ENCODE data around the gene SREBF2.
"Not testable (repeated sequence)": the region's sequence is repeated elsewhere in the genome, so short reads cannot be mapped to it uniquely, and the experiment has no call there.

Gene SREBF2

DNA sequence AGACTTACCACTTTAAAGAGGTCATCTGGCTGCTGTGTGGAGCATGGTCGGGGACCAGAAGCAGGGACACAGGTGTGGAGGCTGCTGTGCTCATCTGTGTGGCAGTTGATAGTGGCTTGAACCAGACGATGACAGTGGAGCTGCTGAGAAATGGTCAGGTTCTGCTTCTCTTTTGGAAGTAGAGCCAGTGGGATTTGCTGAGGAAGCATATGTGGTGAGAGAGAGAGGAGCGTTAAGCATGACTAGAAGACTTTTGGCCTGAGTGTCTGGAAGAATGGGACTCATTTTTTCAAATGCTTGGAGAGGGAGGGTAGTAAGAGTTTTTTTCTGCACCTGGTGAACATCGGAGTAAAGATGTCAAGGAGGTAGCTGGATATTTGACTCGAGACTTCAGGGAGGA lies 12.5 kb upstream of the SREBF2 start:
- in situ Hi-C loops (cut with MboI; ENCODE audit: low sequenced_read_pairs) = no loop called here

DNA sequence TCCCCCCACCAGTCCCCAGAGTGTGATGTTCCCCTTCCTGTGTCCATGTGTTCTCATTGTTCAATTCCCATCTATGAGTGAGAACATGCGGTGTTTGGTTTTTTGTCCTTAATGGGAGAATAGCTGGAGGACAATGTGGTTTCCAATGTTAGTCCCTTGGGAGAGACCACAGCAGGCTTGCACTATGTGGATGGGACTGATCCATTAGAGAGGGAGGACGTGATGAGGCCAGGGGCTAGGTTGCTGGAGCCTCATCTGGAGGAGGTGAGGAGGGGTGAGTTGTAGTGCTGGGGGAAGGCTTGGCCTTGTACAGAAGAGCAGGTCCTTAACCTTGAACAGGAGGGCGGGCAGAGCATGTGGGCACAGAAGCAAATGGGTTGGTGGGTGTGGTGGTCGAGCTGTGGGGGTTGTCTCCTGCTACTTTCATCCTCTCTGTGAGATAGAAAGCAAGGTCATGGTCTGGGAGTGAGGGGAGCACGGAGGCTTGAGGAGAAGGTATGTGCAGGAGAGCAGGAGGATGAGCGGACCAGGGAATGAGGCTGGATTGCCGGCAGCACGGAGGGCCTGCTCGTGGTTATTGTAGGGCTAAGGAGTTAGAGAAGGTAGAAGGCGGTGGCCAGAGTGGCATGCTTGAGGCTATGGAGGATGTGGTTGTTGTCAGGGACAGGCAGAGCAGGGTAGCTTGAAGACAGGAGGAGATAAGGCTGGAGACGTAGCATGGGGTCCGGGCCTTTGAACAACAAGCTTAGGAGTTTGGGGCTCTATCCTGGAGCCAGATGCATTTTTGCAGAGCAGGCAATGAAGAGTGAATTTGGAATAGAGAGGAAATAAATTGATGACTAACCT lies 11.2 kb upstream of the SREBF2 start:
- in situ Hi-C loops (cut with MboI; ENCODE audit: low sequenced_read_pairs) = no loop called here

DNA sequence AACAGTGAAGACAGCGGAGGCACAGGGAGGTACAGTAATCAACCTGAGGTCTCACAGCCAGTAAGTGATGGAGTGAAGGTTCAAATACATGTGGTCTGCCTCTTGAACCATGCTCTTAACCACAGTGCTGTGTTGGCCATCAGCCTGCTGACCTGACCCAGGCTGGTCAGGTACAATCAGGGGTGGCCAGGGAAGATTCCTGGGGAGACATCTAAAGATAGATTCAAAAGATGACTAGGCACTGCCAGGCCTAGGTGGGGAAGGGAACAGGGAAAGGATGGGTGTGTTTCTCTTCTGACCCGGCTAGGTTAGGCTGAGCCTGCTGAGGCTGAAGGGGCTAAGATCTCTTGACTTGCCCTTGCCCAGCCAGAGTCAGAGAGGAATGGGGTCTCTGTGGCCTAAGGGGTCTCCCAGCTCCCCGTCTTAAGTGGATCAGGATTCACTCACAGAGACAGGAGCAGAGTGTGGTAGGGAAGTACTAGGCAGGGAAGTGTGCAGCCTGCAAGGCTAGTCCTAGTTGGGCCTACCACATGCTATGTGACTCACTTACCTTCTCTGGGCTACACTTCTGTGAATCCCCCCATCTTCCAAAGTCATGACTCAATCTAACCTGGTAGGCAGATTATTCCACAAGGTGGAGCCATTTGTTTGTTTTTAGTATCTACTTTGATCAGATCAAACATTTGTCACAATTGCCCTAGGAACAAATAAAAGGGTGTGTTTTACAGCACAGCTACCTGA lies 10.4 kb upstream of the SREBF2 start:
- in situ Hi-C loops (cut with MboI; ENCODE audit: low sequenced_read_pairs) = no loop called here

DNA sequence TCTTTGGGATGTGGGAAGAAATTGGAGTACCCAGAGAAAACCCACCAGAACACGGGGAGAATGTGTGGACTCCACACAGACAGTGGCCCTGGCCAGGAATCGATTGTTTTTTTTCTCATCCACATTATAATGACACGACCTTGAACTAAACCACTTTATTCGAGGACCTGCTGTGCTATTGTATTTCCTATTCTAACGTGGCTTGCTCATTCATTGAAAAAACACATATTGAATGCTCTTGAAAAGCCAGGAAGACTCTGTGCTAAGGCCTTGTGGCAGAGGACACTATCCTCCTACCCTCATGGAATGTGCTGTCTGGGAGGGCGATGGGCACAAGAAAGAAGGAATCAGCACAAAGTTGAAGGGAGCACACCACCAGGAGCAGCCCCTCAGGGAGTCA lies 9.1 kb upstream of the SREBF2 start:
- in situ Hi-C loops (cut with MboI; ENCODE audit: low sequenced_read_pairs) = no loop called here

DNA sequence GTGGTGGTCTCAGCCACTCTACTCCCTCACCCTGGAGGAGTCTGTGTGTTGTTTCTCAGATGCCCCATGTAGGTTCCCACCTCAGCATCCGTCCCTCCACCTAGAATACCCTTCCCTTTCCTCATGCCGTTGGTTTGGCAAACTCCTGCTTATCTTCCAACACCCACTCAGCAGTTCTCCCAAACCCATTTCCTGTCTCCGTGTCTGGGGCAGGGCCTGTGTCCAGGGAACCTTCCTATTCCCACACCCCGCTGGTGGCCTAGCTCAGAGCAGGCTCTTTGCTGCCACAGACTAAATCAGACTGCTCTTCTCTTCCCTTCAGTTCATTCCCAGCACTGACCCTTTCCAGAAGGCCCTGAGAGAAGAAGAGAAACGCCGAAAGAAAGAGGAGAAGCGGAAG lies 7.5 kb upstream of the SREBF2 start:
- in situ Hi-C loops (cut with MboI; ENCODE audit: low sequenced_read_pairs) = no loop called here

DNA sequence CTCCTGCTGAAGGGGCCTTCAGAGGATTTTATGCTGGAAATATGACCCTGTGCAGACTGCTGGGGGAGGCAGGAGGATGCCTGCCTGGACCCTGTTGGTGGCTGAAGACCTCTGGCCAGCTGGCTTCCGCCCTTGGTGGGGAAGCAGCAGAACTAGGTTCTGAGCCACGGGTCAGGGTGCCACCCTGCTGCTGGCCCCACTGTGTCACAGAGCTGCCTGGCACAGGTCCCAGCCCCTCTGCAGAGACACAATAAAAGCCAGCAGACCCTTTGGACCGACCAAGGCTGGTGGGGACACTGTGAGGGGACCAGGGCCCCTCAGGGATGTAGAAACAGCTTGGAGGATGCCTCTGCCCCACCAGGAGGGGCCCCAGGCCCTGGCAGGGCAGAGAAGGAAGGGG lies 6.9 kb upstream of the SREBF2 start:
- in situ Hi-C loops (cut with MboI; ENCODE audit: low sequenced_read_pairs) = no loop called here

DNA sequence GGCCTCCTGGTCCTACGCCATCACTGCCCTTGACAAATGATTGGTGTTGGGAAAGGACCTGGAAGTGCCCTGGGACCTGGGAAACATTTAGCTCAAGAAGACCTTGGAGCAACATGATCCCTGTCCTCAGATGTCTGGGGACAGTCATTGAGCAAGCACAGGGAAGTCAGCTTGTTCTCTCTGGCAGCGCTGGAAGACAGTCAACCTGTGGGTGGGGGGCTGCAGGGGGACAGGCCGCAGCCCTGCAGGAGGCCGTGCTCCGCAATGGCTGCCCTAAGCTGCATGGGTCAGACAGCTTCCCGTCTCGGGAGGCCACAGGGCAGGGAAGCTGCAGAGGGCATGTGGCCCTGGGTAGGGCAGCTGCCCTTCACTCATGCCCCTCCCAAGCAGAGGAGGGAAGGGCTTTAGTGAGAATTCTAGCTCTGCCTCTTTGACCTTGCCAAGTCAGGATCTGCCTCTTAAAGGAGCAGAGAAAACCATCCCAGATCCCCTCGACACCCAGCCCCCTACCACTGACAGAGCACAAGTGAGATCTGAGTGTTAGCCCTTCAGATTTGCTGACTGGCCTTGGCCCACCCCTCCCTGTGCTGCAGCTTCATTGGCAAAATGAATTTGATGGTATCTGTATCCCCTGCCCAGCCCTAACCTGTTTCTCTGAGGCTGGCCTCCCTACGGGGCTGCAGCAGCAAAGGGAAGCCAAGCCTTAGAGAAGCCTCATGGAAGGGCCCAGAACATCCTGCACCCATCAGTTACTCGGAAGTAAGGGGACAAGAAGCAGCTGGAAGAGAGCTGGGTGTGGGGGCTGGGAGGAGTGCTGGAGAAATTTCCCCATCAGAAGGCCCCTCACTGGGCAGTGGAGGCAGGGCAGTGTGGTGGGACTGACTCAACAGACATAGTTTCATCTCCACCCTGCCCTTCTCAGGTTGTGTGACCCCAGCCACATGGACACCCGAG lies 6.2 kb upstream of the SREBF2 start:
- in situ Hi-C loops (cut with MboI; ENCODE audit: low sequenced_read_pairs) = no loop called here

DNA sequence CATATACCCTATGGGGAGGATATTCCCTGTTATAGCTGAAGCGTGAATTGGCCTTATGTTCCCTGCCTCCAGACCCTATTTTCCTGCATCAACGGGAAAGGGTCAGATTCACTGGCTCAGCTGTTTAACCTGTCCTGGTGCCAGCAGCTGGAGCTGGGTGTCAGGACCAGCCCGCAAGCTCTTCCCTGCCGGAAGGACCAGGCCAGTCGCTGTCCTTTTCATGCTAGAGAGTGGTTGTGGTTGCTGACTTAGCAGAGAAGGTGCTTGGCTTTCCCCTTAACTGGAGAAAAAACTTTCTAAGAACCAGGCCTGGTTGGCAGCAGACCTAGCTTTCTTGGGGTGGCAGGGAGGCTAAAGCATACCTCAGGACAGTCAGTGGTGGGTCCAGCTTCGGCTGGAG lies 5.2 kb upstream of the SREBF2 start:
- in situ Hi-C loops (cut with MboI; ENCODE audit: low sequenced_read_pairs) = no loop called here

DNA sequence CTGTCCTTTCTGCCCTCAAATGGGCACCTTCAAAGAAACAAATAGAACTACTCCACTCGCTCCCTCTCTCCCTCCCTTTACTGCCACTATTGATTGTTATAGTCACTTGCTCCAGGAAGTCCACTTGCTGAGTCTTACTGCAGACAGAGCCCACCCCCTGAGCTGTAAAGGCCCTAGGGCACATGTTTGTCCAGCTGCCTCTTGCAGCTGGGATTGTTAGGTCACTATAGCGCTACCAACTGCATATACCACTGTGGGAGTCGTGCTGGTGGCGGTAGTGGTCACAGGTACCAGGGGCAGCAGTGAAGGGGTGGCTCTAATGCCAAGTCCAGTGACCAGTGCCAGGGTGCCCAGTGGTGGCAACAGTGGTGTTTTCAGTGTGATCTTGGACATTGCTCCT lies 4.4 kb upstream of the SREBF2 start:
- in situ Hi-C loops (cut with MboI; ENCODE audit: low sequenced_read_pairs) = no loop called here

DNA sequence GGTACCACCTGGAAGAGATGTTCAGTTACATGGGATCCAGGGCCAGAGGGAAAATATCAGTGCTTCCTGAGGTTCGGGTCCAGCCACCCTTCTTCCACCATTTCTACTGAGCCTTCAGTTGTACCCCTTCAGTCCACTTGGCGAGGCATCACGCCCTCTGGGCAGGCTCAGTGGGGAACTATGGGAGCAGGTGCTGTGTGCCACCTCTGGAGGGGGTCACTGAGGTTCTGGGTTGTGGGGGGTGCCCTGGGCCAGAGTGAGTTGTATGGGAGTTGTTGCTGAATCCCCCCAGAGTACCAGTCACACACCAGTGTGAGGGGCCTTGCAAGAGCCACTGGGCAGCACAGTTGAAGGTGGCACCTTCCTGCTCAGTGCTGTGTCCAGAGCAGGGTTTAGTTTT lies 2.7 kb upstream of the SREBF2 start:
- in situ Hi-C loops (cut with MboI; ENCODE audit: low sequenced_read_pairs) = no loop called here

DNA sequence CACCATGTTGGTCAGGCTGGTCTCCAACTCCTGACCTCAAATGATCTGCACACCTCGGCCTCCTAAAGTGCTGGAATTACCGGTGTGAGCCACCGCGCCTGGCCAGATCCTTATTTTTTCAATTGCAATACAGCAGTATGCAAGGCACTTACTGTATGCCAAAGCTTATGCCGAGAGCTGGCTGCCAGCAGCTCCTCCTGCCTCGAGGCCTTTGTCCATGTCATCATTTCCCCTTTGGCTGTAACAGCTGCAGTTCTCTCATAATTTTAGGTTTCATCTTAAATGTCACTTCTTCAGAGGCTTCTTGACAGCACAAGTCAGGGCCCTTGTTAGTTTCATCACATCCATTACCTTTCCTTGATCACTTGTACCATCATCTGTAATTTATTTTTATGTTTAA lies 1.5 kb upstream of the SREBF2 start:
- in situ Hi-C loops (cut with MboI; ENCODE audit: low sequenced_read_pairs) = no loop called here

DNA sequence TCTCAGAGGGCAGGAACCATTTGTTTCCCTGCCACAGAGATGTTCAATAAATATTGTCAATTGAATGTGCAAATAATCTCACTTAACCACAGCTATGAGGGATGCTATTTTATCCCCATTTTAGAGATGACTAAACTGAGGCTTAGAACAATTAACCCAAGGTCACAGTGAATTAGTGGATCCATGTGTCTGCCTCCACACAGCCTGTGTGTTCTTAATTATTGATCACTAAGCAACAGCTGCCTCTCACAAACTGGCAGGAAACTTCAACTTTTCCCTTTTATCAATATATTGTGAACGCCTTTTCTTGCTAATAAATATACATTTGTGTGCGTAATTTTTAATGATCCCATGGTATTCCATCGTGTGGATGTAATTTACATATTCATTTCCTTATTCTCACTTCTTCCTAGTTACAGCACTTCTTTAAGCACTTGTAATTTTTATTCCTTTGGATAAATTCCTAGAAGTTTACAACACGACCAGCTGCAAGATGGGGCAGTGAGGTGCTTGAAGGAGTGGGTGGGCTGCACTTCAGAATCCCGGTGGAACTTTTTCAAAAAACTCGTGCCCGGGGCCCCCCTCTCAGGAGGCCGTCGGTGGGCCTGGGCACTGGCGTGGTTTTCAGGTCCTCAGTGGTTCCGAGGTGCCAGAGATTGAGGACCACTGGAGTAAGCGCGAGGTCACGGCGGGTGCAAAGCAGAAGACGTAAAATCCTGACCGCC lies 915 bp upstream of the SREBF2 start:
- in situ Hi-C loops (cut with MboI; ENCODE audit: low sequenced_read_pairs) = no loop called here

DNA sequence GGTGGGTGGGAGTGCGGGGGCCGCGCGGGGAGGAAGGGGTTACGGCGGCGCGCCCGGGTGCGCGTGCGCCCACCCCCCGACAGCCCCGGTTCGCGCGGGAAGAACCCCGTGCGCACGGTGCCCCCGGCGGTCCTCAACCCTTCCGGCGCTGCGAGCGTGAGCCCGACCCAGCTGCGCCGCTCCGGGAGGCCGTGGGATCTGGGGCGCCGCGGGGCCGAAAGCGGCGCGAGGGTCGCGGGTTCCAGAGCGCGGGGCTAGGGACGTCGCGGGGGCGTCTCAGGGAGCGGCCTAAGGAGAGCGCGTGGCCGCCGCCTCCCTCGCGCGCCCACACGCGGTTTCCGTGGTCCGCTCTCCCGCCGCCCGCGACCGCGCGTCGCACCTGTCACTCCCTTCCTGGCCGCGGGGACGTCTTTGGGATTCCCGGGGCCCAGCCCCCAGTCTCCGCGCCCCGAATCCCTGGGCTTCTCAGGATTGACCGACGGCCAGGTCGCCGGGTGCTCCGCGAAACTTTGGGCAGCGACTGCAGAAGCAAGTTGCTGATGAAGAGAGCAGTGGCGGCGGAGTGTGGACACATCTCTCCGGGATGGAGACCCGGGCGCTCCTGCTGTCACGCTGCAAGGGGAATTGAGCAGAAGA lies 582 bp downstream of the SREBF2 start:
- in situ Hi-C loops (cut with MboI; ENCODE audit: low sequenced_read_pairs) = no loop called here

DNA sequence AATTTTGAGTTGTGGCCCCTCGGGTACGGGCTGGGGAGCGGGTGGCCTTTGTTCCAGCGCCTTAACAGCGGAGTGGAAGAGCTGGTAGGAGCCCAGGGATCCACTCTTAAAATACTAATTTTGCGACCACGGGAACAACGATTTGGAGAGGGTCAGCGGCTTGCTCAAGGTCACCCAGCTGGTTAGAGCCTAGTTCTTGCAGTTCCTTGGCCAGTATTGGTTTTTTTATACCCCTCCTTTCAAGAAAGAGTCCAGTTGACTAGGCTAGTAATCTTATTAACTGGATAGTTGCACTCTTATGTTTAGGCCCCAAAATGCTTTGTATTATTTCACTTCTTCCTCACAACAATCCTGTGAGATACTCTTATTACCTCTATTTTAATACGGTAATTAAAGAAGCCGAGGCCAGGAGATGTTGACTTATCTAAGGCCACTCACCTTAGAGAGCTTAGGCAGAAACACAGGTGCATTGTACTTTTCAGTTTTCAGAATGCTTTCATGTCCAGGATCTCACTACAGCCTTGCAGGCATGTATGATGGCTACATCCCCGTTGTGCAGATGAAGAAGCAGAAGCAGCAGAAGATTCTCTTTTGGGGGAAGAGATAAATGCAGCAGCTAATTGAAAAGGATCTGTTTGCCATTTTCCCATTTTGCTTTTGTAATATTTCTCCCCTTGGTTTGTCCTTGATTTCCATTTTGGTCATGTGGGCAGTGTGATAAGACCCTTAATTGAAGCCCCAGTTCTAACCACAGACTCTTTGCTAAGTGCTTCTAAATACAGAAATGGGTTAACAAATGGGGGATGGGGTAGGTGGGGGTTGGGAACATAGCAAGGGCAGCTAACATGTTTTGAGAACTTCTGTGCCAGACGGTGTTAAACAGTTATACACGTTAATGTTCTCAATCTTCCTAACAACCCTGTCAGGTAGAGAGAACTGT lies 1.4 kb downstream of the SREBF2 start:
- in situ Hi-C loops (cut with MboI; ENCODE audit: low sequenced_read_pairs) = no loop called here

DNA sequence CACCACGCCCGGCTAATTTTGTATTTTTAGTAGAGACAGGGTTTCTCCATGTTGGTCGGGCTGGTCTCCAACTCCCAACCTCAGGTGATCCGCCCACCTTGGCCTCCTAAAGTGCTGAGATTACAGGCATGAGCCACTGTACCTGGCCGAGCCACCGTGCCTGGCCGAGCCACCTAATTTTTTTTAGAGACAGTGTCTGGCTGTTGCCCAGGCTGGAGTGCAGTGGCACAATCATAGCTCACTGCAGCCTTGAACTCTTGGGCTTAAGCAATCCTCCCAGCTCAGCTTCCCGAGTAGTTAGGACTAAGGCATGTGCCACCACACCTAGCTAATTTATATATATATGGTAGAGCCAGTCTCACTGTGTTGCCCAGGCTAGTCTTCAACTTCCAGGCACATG lies 2.6 kb downstream of the SREBF2 start:
- in situ Hi-C loops (cut with MboI; ENCODE audit: low sequenced_read_pairs) = not testable (repeated sequence)

DNA sequence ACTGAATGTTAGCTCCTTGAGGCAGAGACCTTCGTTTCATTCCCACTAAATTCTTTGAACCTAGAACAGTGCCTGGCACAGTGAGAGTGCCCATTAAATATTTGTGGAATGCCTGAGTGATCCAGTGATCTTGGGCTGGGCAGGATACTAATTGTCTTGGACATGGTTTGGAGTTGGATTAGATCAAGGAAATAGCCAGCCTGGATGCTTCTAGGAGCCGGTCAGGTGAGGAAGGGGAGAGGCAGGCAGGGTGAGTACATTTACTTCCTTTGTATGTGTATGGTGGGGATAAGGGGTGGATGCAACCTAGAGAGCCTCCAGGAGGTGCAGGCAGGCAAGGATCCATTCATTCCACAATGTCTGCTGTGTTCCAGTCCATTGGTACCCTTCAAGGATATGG lies 3.6 kb downstream of the SREBF2 start:
- in situ Hi-C loops (cut with MboI; ENCODE audit: low sequenced_read_pairs) = no loop called here

DNA sequence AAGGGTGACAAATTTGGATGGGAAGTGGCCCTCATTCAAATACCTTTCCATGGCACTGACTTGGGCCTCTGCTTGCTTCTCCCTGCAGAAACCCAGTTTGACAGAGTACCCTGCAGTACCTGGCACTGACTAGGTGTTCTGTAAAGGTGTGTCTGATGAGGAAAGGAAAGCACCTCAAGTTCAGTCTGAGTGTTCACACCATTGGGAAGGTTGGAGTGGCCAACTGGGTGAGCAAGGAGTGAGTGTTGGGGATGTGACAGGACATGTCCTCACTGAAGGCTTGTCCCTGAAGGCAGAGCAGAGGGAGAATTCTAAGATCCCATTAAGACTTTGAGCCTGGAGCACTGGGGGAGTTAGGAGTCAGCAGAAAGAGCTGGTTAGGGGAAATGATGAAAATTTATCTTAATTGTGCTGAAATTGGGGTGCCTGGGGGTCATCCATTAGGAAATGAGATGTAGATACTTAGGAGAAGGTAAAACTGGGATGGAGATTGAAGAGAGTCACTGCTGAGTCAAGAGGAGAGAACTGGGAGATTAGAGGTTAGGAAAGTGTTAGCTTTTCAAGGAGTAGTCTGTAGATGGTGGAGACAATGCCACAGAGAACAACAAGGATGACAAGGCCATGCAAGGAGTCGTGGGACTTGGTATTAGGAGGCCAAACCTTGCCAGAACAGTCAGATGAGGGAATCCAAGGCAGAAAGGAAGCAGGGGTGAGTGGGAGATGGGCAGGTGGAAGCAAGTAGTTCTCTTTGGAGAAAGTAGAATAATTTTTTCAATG lies 6.1 kb downstream of the SREBF2 start:
- in situ Hi-C loops (cut with MboI; ENCODE audit: low sequenced_read_pairs) = no loop called here

DNA sequence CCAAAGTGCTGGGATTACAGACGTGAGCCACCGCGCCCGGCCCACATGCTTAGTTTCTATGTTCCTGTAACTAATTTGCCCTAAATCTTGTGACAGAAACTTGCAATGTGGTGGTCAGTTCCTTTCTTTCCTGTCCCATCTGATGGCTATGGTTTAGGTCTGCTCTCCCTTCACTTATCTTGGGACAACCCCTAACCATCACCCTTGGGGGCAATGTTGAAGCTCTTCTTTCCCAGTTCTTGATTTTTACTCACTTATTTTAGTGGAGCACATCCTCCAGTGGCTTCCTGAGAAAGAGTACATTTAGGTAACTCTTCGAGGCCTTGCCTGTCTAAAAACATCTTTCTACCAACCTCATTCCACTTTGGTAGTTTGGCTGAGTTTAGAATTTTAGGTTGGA lies 7.3 kb downstream of the SREBF2 start:
- in situ Hi-C loops (cut with MboI; ENCODE audit: low sequenced_read_pairs) = no loop called here
